IMR-90 (cell line): ENCODE data around the gene MOB3A. TPM values are rescaled to one million over a fixed set of nuclear protein-coding genes. Genes with fewer than 3 reads are reported as not detected.

Experiments
- ATAC-seq: fragments of 200-7000 bp; cut with Tn5 transposase; 2 replicates; pipeline ENCODE4 v1.9.1; 2020; ENCODE audit warnings: low read depth, mild to moderate bottlenecking, moderate library complexity
- BruUV-seq: library from RNA; stranded (reverse); fragments of 400-500 nt; replicated peaks from 2 replicates; lab custom pipeline; 2021; lab: Mats Ljungman, UMichigan
- CTCF ChIA-PET: fragments of 300-600 bp; formaldehyde crosslinking; extraction: SDS; loops from one replicate; lab custom pipeline; 2021; ENCODE audit warnings: antibody characterized with exemption; lab: Yijun Ruan, JAX
- POLR2A ChIA-PET: fragments of 300-600 bp; sonication (Branson Sonifier 250); formaldehyde crosslinking; loops from one replicate; lab custom pipeline; 2022; ENCODE audit warnings: antibody characterized with exemption; ENCODE audit not compliant: unreplicated experiment; lab: Charles Lee
- DNase-seq: peaks from one replicate; pipeline ENCODE4 v3.0.0; 2013
- H2AFZ ChIP-seq: replicated peaks from 2 replicates; pipeline ENCODE3; 2013; ENCODE audit warnings: low read length, mild to moderate bottlenecking; ENCODE audit not compliant: poor library complexity
- H2AK5ac ChIP-seq: 2 replicates; pipeline ENCODE4 v1.6.1; 2013; ENCODE audit warnings: low read depth, low read length, inconsistent platforms
- H2AK9ac ChIP-seq: replicated peaks from 2 replicates; pipeline ENCODE3; 2013; ENCODE audit warnings: mild to moderate bottlenecking, low read depth, low read length, moderate library complexity; ENCODE audit not compliant: poor library complexity
- H2BK120ac ChIP-seq: 2 replicates; pipeline ENCODE4 v1.6.1; 2013; ENCODE audit warnings: low read depth, low read length, inconsistent platforms
- H2BK15ac ChIP-seq: 3 replicates; pipeline ENCODE4 v1.6.1; 2013; ENCODE audit warnings: low read depth, low read length, inconsistent platforms
- H2BK20ac ChIP-seq: 2 replicates; pipeline ENCODE4 v1.6.1; 2013; ENCODE audit warnings: low read depth, mild to moderate bottlenecking, inconsistent platforms, low read length, moderate library complexity
- H2BK5ac ChIP-seq: 2 replicates; pipeline ENCODE4 v1.6.1; 2013; ENCODE audit warnings: mild to moderate bottlenecking, low read depth, low read length, inconsistent platforms; ENCODE audit not compliant: poor library complexity, severe bottlenecking
- H3K14ac ChIP-seq: replicated peaks from 2 replicates; pipeline ENCODE4 v1.6.1; 2013; ENCODE audit warnings: low read depth, low read length, inconsistent platforms
- H3K18ac ChIP-seq: 2 replicates; pipeline ENCODE4 v1.6.1; 2013; ENCODE audit warnings: low read depth, low read length, control low read depth
- H3K23ac ChIP-seq: 2 replicates; pipeline ENCODE4 v1.6.1; 2013; ENCODE audit warnings: low read depth, low read length, inconsistent platforms
- H3K27ac ChIP-seq: 2 replicates; pipeline ENCODE4 v1.5.1; 2013; ENCODE audit warnings: mild to moderate bottlenecking, control low read depth, low read length; ENCODE audit not compliant: insufficient read depth
- H3K27me3 ChIP-seq: 2 replicates; pipeline ENCODE4 v1.6.1; 2013; ENCODE audit warnings: low read length; ENCODE audit not compliant: control insufficient read depth, insufficient read depth
- H3K36me3 ChIP-seq: 2 replicates; pipeline ENCODE4 v1.6.1; 2013; ENCODE audit warnings: low read length, mixed read lengths; ENCODE audit not compliant: control insufficient read depth, insufficient read depth
- H3K4ac ChIP-seq: 2 replicates; pipeline ENCODE4 v1.6.1; 2013; ENCODE audit warnings: low read depth, low read length, inconsistent platforms
- H3K4me1 ChIP-seq: 2 replicates; pipeline ENCODE4 v1.6.1; 2013; ENCODE audit warnings: low read length, mixed read lengths; ENCODE audit not compliant: control insufficient read depth, insufficient read depth
- H3K4me2 ChIP-seq: 2 replicates; pipeline ENCODE4 v1.6.1; 2013; ENCODE audit warnings: low read depth, mild to moderate bottlenecking, control low read depth, low read length, moderate library complexity
- H3K4me3 ChIP-seq: 2 replicates; pipeline ENCODE4 v1.5.1; 2013; ENCODE audit warnings: low read depth, mild to moderate bottlenecking, control low read depth, low read length, moderate library complexity; ENCODE audit not compliant: insufficient read depth
- H3K56ac ChIP-seq: 2 replicates; pipeline ENCODE4 v1.6.1; 2013; ENCODE audit warnings: low read length, inconsistent platforms; ENCODE audit not compliant: insufficient read depth; ENCODE audit errors: extremely low read depth
- H3K79me1 ChIP-seq, 2 experiments: 2 replicates each; pipeline ENCODE4 v1.6.1; 2013; ENCODE audit warnings: low read length in 2 of 2, inconsistent platforms in 1 of 2, low read depth in 1 of 2
- H3K9ac ChIP-seq: 2 replicates; pipeline ENCODE4 v1.6.1; 2013; ENCODE audit warnings: low read depth, low read length, control low read depth
- H3K9me1 ChIP-seq: 2 replicates; pipeline ENCODE4 v1.6.1; 2013; ENCODE audit warnings: low read length, inconsistent platforms; ENCODE audit not compliant: insufficient read depth
- H3K9me3 ChIP-seq: 2 replicates; pipeline ENCODE4 v1.6.1; 2013; ENCODE audit warnings: low read length; ENCODE audit not compliant: control insufficient read depth, insufficient read depth
- H4K20me1 ChIP-seq: 2 replicates; pipeline ENCODE4 v1.6.1; 2013; ENCODE audit warnings: low read length, inconsistent platforms; ENCODE audit not compliant: insufficient read depth
- H4K5ac ChIP-seq: 2 replicates; pipeline ENCODE4 v1.6.1; 2013; ENCODE audit warnings: mild to moderate bottlenecking, low read depth, low read length, control low read depth
- H4K8ac ChIP-seq, 2 experiments: 2 replicates each; pipeline ENCODE4 v1.6.1; 2013; ENCODE audit warnings: low read depth in 2 of 2, low read length in 2 of 2, control low read depth in 1 of 2, inconsistent platforms in 1 of 2
- H4K91ac ChIP-seq: 2 replicates; pipeline ENCODE4 v1.6.1; 2013; ENCODE audit warnings: low read depth, low read length, inconsistent platforms; ENCODE audit not compliant: insufficient read depth
- BHLHE40 ChIP-seq: fragments of 150-350 bp; IDR thresholded peaks from 2 replicates; pipeline ENCODE4 v1.6.1; 2016; ENCODE audit warnings: mild to moderate bottlenecking, low read depth, low read length
- CEBPB ChIP-seq: IDR thresholded peaks from 2 replicates; pipeline ENCODE4 v1.6.1; 2012; ENCODE audit warnings: low read depth, low read length, improper control_type of control experiment
- CHD1 ChIP-seq: IDR thresholded peaks from 2 replicates; pipeline ENCODE4 v1.6.1; 2012; ENCODE audit warnings: low read depth, low read length, improper control_type of control experiment
- FOS ChIP-seq: fragments of 150-350 bp; IDR thresholded peaks from 2 replicates; pipeline ENCODE4 v1.6.1; 2016; ENCODE audit warnings: low read depth, low read length
- MAFK ChIP-seq: IDR thresholded peaks from 2 replicates; pipeline ENCODE4 v1.6.1; 2012; ENCODE audit warnings: low read depth, low read length, improper control_type of control experiment
- MXI1 ChIP-seq: IDR thresholded peaks from 2 replicates; pipeline ENCODE4 v1.6.1; 2012; ENCODE audit warnings: low read depth, mild to moderate bottlenecking, low read length, moderate library complexity, borderline replicate concordance
- NFE2L2 ChIP-seq: fragments of 150-350 bp; IDR thresholded peaks from 2 replicates; pipeline ENCODE4 v1.6.1; 2016; ENCODE audit warnings: low read depth, mild to moderate bottlenecking, low read length
- POLR2A ChIP-seq: IDR thresholded peaks from 2 replicates; pipeline ENCODE4 v1.6.1; 2012; ENCODE audit warnings: mild to moderate bottlenecking, low read depth, low read length
- RCOR1 ChIP-seq: IDR thresholded peaks from 2 replicates; pipeline ENCODE4 v1.6.1; 2012; ENCODE audit warnings: mild to moderate bottlenecking, low read length, improper control_type of control experiment; ENCODE audit not compliant: insufficient replicate concordance
- RFX5 ChIP-seq: IDR thresholded peaks from 2 replicates; pipeline ENCODE4 v1.8.0; 2012; ENCODE audit warnings: low read depth, mild to moderate bottlenecking, low read length, moderate library complexity
- SMC3 ChIP-seq: fragments of 150-350 bp; IDR thresholded peaks from 2 replicates; pipeline ENCODE4 v1.6.1; 2016; ENCODE audit warnings: low read depth, mild to moderate bottlenecking, antibody characterized with exemption, low read length, moderate library complexity
- WGBS, 2 experiments: methylation state at CpG; one replicate each; pipeline versions ENCODE4 v1.1.5 to v1.1.7; 2013; ENCODE audit warnings: missing lambda C conversion rate in 2 of 2; ENCODE audit not compliant: insufficient read length in 1 of 2; ENCODE audit errors: extremely low coverage in 2 of 2; 5-methylcytosine and 5-hydroxymethylcytosine counted together
- dilution Hi-C: fragments of 300-500 bp; cut with HindIII; formaldehyde crosslinking; loops from one replicate; pipeline ENCODE4 v1.14.3; 2018; ENCODE audit warnings: low sequenced_read_pairs; ENCODE audit not compliant: unreplicated experiment
- in situ Hi-C: fragments of 300-500 bp; cut with MboI; formaldehyde crosslinking; loops from 3 replicates; pipeline ENCODE4 v1.14.3; 2019; ENCODE audit warnings: low sequenced_read_pairs, inconsistent platforms, mixed read lengths
- intact Hi-C: fragments of 100-400 bp; cut with micrococcal nuclease; formaldehyde crosslinking; loops from 2 replicates; pipeline ENCODE4 v1.10.0; 2022
- polyA plus RNA-seq, 3 experiments: library from polyadenylated mRNA; depleted of rRNA; stranded (reverse); fragments of >200 nt; gene quantifications; 2 replicates each; pipeline ENCODE4 v1.2.3, GENCODE V29; 2012; ENCODE audit warnings: low replicate concordance in 1 of 3
- total RNA-seq: library from RNA; depleted of rRNA; stranded (reverse); fragments of >200 nt; gene quantifications from 2 replicates; pipeline ENCODE4 v1.2.3, GENCODE V29; 2012
- TF ChIP-seq, protein P1 (sequence below): fragments of 150-350 bp; IDR thresholded peaks from 2 replicates; pipeline ENCODE4 v1.6.1; 2016; ENCODE audit warnings: low read depth, mild to moderate bottlenecking, low read length, moderate library complexity, borderline replicate concordance
- TF ChIP-seq, protein P2 (sequence below): conservative IDR thresholded peaks from 2 replicates; pipeline ENCODE4 v1.5.1; 2012; ENCODE audit warnings: mild to moderate bottlenecking, low read depth, low read length, improper control_type of control experiment
- TF ChIP-seq, protein P3 (sequence below): fragments of 150-350 bp; IDR thresholded peaks from 2 replicates; pipeline ENCODE4 v1.6.1; 2017; ENCODE audit warnings: mild to moderate bottlenecking, antibody characterized with exemption, low read length, low read depth

MOB3A gene
- total and polyA plus RNA-seq, 2 of the 4 experiments (the other 2 are of a cell fraction) = 9.3 to 26.5 TPM

DNA sequence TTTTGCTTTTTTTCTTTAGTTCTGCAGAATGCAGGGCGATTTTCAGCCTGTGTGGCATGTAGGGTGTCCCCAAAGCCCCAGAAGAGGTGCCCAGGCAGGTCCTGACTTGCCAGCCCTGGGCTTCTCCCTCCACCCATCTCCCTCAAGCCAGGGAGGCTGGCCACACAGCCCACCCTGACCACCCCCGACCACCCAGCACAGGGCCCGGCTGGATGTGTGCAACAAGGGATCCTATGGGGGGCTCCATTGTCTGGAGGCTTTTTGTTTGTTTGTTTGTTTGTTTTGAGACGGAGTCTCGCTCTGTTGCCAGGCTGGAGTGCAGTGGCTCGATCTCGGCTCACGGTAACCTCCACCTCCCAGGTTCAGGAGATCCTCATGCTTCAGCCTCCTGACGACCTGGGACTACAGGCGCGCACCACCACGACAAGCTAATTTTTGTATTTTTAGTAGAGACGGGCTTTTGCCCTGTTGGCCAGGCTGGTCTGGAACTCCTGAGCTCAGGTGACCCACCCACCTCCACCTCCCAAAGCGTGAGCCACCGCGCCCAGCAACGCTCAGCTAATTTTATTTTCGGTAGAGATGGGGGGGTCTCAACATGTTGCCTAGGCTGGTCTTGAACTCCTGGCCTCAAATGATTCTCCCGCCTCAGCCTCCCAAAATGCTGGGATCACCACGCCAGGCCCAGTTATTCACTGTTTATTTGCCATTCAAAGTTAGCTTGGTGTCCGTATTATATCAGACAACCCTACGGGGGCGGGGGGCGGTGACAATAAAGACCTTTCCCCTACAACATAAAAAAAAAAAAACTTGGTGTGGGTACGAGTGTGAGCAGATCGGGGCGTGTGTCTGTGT is 37.3 kb downstream of the MOB3A start:
- H3K9ac ChIP-seq = 0 out of 2 replicates have a peak overlapping the region, but pooled peaks have one; percentile 27
- H3K18ac ChIP-seq = peak overlapping the region; percentile 11; the same call in 1 of the 2 replicates
- H3K27me3 ChIP-seq = no peaks in the 10 kb centered on the region
- dilution Hi-C loops = no loop called here
- peak overlapping the region; percentile 98 for H3K4ac ChIP-seq
- H2BK20ac ChIP-seq = peak overlapping the region; percentile 92
- H4K91ac ChIP-seq = peak overlapping the region; percentile 97
- intact Hi-C loops = no loop called here
- in situ Hi-C loops = no loop called here
- peak overlapping the region; percentile 89 for H3K23ac ChIP-seq
- DNase-seq = no peak
- H3K56ac ChIP-seq = peak overlapping the region; percentile 52; the same call in 1 of the 2 replicates
- peak overlapping the region; percentile 96 for H2BK5ac ChIP-seq
- H4K5ac ChIP-seq = peak overlapping the region; percentile 98
- peak overlapping the region; percentile 98 for H2AK9ac ChIP-seq
- no peak overlapping the region for H3K4me3 ChIP-seq
- peak overlapping the region; percentile 79 for H2AFZ ChIP-seq
- H3K9me1 ChIP-seq = peaks cover 15% of the 10 kb centered on the region
- WGBS, 2 experiments = no CpG with 5 or more reads among the region's 27 CpGs
- peak overlapping the region; percentile 93 for H3K27ac ChIP-seq
- H3K4me2 ChIP-seq = no peak overlapping the region
- H2AK5ac ChIP-seq = peak overlapping the region; percentile 89
- CTCF ChIA-PET = no interaction called here
- ATAC-seq = no peak
- peak overlapping the region; percentile 93 to 98; a peak in 3 of 4 replicates for H4K8ac ChIP-seq
- POLR2A ChIA-PET = no interaction called here
- BruUV-seq = no TSS peak
- peak overlapping the region; percentile 96 for H2BK120ac ChIP-seq
- H3K4me1 ChIP-seq = peaks cover 32% of the 10 kb centered on the region
- H3K9me3 ChIP-seq = no peaks in the 10 kb centered on the region
- no peaks in the 10 kb centered on the region for H3K36me3 ChIP-seq
- H4K20me1 ChIP-seq = no peaks in the 10 kb centered on the region
- H3K79me1 ChIP-seq = peaks cover 5 to 40% of the 10 kb centered on the region in 2 experiments; a peak in 3 of 4 replicates
- H3K14ac ChIP-seq = peak overlapping the region; percentile 64
- H2BK15ac ChIP-seq = peak overlapping the region; percentile 89; the same call in 2 of the 3 replicates
- no peak for TF ChIP-seq MAFK
- no peak for TF ChIP-seq CHD1
- TF ChIP-seq CEBPB = no peak
- TF ChIP-seq BHLHE40 = no peak
- TF ChIP-seq, protein P1, sequence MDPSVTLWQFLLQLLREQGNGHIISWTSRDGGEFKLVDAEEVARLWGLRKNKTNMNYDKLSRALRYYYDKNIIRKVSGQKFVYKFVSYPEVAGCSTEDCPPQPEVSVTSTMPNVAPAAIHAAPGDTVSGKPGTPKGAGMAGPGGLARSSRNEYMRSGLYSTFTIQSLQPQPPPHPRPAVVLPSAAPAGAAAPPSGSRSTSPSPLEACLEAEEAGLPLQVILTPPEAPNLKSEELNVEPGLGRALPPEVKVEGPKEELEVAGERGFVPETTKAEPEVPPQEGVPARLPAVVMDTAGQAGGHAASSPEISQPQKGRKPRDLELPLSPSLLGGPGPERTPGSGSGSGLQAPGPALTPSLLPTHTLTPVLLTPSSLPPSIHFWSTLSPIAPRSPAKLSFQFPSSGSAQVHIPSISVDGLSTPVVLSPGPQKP = no peak
- TF ChIP-seq MXI1 = no peak
- no peak for TF ChIP-seq POLR2A
- no peak for TF ChIP-seq RFX5
- TF ChIP-seq RCOR1 = no peak
- TF ChIP-seq, protein P2, sequence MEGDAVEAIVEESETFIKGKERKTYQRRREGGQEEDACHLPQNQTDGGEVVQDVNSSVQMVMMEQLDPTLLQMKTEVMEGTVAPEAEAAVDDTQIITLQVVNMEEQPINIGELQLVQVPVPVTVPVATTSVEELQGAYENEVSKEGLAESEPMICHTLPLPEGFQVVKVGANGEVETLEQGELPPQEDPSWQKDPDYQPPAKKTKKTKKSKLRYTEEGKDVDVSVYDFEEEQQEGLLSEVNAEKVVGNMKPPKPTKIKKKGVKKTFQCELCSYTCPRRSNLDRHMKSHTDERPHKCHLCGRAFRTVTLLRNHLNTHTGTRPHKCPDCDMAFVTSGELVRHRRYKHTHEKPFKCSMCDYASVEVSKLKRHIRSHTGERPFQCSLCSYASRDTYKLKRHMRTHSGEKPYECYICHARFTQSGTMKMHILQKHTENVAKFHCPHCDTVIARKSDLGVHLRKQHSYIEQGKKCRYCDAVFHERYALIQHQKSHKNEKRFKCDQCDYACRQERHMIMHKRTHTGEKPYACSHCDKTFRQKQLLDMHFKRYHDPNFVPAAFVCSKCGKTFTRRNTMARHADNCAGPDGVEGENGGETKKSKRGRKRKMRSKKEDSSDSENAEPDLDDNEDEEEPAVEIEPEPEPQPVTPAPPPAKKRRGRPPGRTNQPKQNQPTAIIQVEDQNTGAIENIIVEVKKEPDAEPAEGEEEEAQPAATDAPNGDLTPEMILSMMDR = no peak
- TF ChIP-seq, protein P3, sequence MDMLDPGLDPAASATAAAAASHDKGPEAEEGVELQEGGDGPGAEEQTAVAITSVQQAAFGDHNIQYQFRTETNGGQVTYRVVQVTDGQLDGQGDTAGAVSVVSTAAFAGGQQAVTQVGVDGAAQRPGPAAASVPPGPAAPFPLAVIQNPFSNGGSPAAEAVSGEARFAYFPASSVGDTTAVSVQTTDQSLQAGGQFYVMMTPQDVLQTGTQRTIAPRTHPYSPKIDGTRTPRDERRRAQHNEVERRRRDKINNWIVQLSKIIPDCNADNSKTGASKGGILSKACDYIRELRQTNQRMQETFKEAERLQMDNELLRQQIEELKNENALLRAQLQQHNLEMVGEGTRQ = no peak
- TF ChIP-seq NFE2L2 = no peak
- no peak for TF ChIP-seq FOS
- no peak for TF ChIP-seq SMC3
